Eye (tissue), 1 donor: ENCODE measurements around the gene RSU1.
A peak's percentile ranks its signal among the peaks of the same experiment; 100 is the strongest.

Experiments
- DNase-seq: peaks from one replicate; pipeline ENCODE4 v3.0.0-alpha.2; 2015

RSU1 gene

DNA sequence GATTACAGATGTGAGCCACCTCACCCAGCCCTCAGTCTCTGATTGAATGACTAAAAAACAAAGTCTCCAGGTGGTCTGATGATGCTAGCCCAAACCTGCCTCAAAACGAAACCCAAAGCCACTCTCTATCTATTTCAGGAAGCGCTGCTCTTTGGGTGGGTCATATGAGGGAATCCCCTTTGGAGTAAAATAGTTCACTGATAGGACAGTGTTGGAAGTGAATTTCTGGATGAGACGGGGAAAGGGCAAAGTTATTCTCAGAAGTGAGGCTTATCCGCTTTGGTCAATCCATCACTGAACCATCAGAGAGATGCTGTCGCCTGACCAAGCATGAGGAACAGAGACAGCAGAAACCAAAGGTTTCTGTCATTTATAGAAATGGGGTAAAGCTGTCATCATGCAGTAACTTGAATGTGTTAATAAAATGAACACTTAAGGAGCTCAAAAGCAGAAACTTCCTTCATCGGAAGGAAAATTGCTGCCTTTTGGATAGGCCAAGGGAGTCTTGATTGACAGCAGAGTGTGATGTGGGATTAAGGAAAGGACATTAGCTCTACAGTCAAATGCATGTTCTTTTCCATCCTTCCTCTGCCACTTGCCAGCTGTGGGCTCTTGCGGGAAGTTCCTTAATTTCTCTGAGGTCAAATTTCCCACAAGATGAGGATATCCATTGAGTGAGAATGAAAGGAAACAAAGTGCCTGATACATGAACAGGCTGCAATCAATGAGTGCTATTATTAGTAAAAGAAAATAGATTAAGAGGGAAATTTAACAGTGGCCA is 230.7 kb downstream of the RSU1 start:
- DNase-seq = no peak

DNA sequence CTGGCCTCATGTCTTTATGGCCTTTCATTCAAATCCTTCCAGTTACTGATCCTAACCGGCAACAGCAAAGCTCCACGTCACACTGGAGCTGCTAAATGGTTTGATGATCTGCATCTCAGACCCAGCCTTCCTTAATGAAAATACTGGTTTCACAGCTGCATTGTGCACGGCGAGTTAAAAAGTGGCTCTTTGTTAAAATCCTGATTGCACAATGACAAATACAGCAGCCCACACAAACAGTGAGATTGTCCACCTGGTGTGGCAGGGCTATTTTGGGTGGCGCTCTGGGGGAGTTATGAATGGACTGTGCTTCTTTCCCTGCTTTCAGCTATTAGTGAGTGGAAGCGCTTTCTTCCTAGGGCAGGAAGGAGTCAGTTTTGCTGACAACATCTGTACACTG is 232.1 kb downstream of the RSU1 start:
- DNase-seq = no peak

DNA sequence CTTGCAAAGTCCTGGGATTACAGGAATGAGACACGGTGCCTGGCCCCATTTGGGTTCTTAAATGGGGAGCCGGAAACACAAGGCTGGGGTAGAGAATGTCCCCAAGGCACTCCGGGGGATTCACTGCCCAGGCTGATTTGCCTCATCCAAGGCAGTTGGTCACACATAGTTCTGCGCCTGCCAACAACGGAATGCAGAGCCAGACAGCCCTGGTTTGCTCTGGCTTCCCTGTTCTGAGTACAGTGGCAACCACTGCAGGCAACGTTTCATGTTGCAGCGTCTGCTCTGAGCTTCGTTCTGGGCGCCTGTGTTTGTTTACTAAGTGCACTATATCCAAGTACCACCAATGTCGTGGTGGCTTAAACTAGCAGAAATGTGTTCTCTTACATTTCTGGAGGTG is 233.8 kb downstream of the RSU1 start:
- DNase-seq = no peak

DNA sequence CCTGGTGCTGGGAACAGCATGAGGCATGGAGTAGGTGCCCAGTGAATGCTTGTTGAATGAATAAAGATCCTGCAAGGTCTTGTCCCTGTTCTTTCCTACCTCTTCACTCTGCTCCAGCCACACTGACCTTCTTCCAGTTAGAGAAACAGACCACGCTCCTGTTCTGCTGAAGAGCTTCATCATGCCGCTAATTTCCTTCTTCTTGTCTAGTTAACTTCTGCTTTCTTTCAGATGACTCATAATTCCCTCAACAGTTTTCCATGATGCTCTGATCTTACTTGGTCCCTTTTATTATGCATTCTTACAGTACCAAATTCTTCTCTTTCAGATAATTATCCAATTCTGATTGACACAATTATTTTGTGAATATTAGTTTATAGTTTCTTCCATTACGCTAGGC is 236.0 kb downstream of the RSU1 start:
- no peak for DNase-seq

DNA sequence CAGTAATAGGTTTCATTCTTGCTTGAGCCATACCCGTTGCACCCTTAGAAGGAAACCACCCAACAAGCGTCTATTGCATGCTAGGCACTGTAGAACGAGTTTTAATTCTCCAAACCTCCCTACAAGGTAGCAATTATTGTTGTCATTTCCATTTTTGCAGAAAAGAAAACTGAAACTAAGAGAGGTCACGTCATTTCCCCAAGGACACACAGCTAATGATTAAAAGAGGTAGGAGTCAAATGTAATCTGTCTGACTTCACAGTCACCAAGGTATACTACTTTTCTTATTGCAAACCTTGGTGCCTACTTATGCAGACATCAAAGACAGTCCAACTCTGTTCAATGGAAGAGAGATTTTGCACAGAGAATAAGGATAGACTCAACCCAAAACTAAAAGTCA is 246.5 kb downstream of the RSU1 start:
- DNase-seq = no peak

DNA sequence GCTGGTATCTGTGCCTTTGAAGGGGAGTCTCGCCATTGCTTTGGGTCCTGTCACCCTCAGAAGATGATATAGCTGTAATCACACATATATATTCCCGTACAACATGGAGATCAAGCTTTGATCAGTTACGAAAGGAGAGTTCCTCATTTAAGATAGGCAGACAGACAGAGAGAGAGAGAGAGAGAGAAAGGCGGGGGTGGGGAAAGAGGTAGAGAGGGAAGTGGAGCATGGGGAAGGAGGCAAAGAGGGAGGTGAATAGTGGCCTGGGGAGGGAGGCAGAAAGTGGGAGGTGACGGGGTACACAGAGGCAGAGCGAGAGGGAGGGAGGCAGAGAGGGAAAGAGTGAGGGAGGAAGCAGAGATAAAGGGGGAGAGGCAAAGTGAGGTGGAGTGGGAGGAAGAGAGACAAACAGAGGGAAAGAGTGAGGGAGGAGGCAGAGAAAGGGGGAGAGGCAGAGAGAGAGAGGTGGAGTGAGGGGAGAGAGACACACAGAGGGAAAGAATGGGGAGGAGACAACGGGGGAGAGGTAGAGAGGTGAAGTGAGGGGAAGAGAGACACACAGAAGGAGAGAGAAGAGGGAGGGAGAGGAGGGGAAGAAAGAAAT is 250.9 kb downstream of the RSU1 start:
- DNase-seq = no peak

DNA sequence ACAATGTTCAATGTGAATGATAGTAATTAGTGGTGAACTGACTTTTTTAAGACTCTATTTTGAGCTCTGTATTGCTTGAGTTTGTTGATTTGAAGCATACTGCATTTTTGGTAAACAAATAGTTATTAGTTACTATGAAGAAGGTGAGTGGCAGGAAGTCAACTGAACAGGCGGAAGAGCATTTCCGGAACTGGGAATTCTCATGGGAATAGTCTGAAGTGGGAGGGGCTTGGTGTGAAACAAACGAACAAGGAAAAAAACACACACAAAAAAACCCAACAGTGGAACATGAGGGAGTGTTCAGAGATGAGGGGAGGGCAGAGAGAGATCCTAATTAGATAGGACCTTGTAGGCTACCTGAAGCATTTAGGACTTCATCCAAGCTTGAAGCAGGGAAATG is 251.6 kb downstream of the RSU1 start:
- no peak for DNase-seq

DNA sequence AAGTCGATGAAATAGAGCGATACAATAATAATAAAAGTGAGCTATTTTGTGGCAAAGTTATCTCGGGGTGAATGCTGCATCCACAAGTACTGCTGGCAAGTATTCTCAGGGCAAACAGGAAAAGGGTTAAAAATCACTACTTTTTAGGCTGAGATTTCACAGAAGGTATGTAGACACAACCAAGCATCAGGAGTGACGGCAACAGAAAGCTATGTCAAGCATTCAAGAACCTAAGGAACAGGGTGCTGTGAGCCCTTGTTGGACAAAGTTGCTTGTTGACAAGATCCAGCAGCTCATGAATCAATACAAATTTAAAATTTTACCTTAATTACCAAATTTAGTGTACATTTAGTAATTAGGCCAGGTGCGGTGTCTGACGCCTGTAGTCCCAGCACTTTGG is 254.3 kb downstream of the RSU1 start:
- DNase-seq = no peak

DNA sequence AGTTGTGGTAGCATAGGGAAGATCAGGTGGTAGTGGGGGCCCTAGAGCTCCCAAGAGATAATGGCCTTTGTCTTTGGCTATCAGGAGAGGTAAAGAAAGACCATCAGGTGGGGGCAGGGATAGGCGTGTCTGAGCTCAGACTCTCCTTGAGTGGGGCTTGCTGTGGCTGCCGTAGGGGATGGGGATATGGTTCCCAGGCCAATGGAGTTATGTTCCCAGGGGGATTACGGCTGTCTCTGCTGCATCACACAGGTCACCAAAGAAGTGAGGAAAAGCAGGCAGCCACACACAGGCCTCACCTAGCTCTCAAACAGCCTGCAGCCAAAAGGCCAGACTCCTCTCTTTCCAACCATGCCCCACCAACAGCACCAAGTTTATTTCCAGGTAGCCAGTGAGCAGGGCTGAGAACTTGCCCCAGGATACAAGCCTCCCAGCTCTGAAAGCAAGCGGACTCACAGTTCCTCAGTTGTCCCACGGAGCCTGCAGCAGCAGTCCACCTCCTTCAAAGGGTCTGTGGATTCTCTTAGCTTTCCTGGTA is 257.9 kb downstream of the RSU1 start:
- DNase-seq = no peak

DNA sequence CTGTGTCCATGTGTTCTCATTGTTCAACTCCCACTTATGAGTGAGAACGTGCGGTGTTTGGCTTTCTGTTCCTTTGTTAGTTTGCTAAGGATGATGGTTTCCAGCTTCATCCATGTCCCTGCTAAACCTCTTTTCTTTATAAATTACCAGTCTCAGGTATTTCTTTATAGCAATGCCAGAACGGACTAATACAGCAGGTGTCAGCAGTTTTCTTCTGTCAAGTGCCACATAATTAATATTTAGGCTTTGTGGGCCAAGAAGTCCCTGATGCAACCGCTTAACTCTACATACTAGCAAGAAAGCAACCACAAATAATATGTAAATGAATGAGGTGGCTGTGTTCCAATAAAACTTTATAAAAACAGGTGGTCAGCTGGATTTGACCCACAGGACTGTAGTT is 269.3 kb downstream of the RSU1 start:
- no peak for DNase-seq

DNA sequence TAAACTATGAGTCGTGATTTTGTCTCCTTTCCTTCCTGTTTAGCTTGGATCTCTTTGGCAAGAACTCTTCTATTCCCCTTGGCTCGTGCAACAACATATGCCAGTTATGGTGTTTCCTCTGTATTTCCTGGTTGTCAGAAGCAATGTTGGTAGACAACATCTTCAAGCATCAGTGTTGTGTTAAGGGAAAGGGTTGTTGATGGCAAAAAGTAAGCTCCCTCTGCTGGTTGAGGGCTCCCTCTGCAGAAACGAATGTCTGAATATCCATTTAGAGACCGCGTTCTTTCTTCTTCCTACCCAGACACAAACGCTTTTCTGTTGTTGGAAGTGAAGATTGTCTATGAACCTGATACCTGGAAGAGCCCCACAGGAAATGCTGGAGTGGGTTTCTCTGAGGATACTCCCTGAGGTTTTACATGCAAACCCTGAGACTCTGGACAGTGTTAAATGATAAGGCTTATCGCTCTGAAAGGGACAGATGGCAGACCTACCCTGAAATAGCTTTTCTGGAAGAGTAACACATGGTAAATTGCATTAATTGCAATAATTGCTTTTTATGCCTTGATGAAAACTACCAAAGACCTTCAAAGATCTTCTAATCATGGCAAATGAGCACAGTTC is 272.0 kb downstream of the RSU1 start:
- DNase-seq = peak; percentile 43

DNA sequence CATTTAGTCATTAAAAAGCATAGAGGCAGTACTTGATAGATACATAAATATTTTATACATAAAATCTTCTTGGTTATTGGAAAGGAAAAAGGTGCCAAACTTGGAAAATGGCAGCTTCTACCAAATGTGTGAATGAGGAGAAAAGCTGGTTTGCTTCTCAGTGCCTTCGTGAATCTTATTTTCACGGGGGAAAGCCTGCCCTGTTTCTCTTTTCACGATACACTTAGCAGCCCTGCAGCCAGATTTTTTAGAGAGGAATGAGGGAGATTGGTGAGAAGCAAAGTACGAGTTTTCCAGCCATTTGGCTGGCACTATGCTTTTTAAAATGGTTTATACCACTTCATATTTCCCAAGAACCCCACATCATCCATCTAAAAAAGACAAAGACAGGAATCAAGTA is 272.6 kb downstream of the RSU1 start:
- DNase-seq = no peak

DNA sequence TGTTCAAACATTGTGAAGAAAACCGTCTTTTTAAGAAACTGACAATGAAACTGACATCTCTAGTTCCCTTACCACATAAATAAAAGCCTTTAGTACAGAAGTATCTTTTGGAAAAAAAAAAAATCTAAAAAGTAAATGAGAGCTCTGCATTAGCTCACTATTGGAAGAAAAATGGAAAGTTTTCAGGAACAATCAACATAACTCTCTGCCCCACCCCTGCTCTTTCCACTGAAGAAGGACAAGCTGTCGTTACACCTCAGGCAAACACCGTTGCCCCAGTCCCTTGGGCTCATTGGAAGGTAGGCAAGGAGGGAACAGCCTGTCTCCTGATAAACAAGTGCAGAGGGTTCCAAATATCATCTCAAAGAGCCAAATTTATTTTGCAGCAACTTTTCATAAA is 273.1 kb downstream of the RSU1 start:
- no peak for DNase-seq
